Stimulated activated CD4-positive, alpha-beta T cell treated with anti-CD3 and anti-CD28 coated beads, Interleukin-12 subunit alpha, Interleukin-12 subunit beta, amount 100 ng/mL, for 4 hours (primary cell): ENCODE measurements around the gene NFATC1.

Source experiments
- DNase-seq: peaks from one replicate; pipeline ENCODE4 v3.0.0-alpha.2; 2020

The NFATC1 gene

GRCh38 chr18:79543861-79544385 lies 148.2 kb downstream of the NFATC1 start:
- no peak for DNase-seq

GRCh38 chr18:79544386-79544963 lies 148.7 kb downstream of the NFATC1 start:
- DNase-seq: no peak

GRCh38 chr18:79545255-79545654 lies 149.5 kb downstream of the NFATC1 start:
- DNase-seq: no peak

- DNase-seq: no peak
Measured at GRCh38 chr18:79545736-79546171, 150.0 kb downstream of the NFATC1 start.

- DNase-seq: no peak
Measured at GRCh38 chr18:79546781-79547272, 151.1 kb downstream of the NFATC1 start.

GRCh38 chr18:79547413-79548076 lies 151.8 kb downstream of the NFATC1 start:
- no peak for DNase-seq

- DNase-seq: no peak
Measured at GRCh38 chr18:79548077-79548450, 152.3 kb downstream of the NFATC1 start.

- no peak for DNase-seq
Measured at GRCh38 chr18:79548621-79548985, 152.9 kb downstream of the NFATC1 start.

- no peak for DNase-seq
Measured at GRCh38 chr18:79548986-79549637, 153.4 kb downstream of the NFATC1 start.

- DNase-seq: no peak
Measured at GRCh38 chr18:79549638-79550000, 153.9 kb downstream of the NFATC1 start.

GRCh38 chr18:79552140-79552631 lies 156.5 kb downstream of the NFATC1 start:
- no peak for DNase-seq

- DNase-seq: no peak
Measured at GRCh38 chr18:79552696-79553095, 157.0 kb downstream of the NFATC1 start.

GRCh38 chr18:79553154-79553553 lies 157.4 kb downstream of the NFATC1 start:
- DNase-seq: no peak

- DNase-seq: no peak
Measured at GRCh38 chr18:79553696-79554095, 158.0 kb downstream of the NFATC1 start.

GRCh38 chr18:79554321-79554720 lies 158.6 kb downstream of the NFATC1 start:
- no peak for DNase-seq

- DNase-seq: no peak
Measured at GRCh38 chr18:79554945-79555645, 159.4 kb downstream of the NFATC1 start.

- DNase-seq: no peak
Measured at GRCh38 chr18:79555885-79556284, 160.2 kb downstream of the NFATC1 start.

- no peak for DNase-seq
Measured at GRCh38 chr18:79556829-79557585, 161.3 kb downstream of the NFATC1 start.

GRCh38 chr18:79558196-79558932 lies 162.6 kb downstream of the NFATC1 start:
- no peak for DNase-seq

- DNase-seq: no peak
Measured at GRCh38 chr18:79558933-79559416, 163.2 kb downstream of the NFATC1 start.

GRCh38 chr18:79559436-79559835 lies 163.7 kb downstream of the NFATC1 start:
- DNase-seq: no peak
